ENCODE data around the gene TRAPPC6A. TPM values are rescaled to one million over a fixed set of nuclear protein-coding genes. Genes with fewer than 3 reads are reported as not detected.

Gene TRAPPC6A
- total and polyA plus RNA-seq, 2 of the 4 experiments (the other 2 are of a cell fraction): 4.1 to 13.4 TPM

GRCh38 chr19:45186509-45187334, 8.7 kb upstream of the TRAPPC6A start (continued):
- TF ChIP-seq USF2 (IDR thresholded peaks at IDR 0.05; ENCODE audit: low read depth, low read length) (no peak), NFE2L2 (IDR thresholded peaks at IDR 0.05; ENCODE audit: low read depth, low read length) (no peak)

GRCh38 chr19:45184115-45184514, 6.1 kb upstream of the TRAPPC6A start:
- H2BK5ac ChIP-seq (ENCODE audit: low read depth, low read length, poor library complexity, severe bottlenecking): no peak overlapping the region
- H3K56ac ChIP-seq (ENCODE audit: extremely low read depth, insufficient read depth, low read length): no peak overlapping the region
- no TSS peak for BruUV-seq (replicated peaks)
- no peak overlapping the region for H3K9ac ChIP-seq (ENCODE audit: low read depth, low read length)
- CTCF ChIA-PET: interaction anchor here (0.6 kb wide), 1 partner anchor 104 kb away, joined by 3 read pairs; no protein-coding TSS in a partner anchor
- in situ Hi-C loops (cut with MboI; ENCODE audit: low sequenced_read_pairs) (no loop called here), intact Hi-C loops (cut with micrococcal nuclease) (no loop called here), dilution Hi-C loops (cut with HindIII; ENCODE audit: low sequenced_read_pairs, unreplicated experiment) (no loop called here)
- no peak overlapping the region for H3K4ac ChIP-seq (ENCODE audit: low read depth, low read length)
- H3K14ac ChIP-seq (replicated peaks; ENCODE audit: low read depth, low read length): no peak overlapping the region
- H3K23ac ChIP-seq (ENCODE audit: low read depth, low read length): no peak overlapping the region
- ATAC-seq (ENCODE audit: low read depth) (no peak), DNase-seq (no peak)
- no peak overlapping the region for H4K8ac ChIP-seq (ENCODE audit: low read depth in 2 of 2, low read length in 2 of 2)
- H3K4me2 ChIP-seq (ENCODE audit: low read depth, low read length): no peak overlapping the region
- no peak overlapping the region for H2BK120ac ChIP-seq (ENCODE audit: low read depth, low read length)
- POLR2A ChIA-PET (ENCODE audit: unreplicated experiment): no interaction called here
- H3K9me1 ChIP-seq (ENCODE audit: insufficient read depth, low read length): 0 out of 2 replicates have a peak, but pooled peaks cover 5% of the 10 kb centered on the region
- H2AK9ac ChIP-seq (replicated peaks; ENCODE audit: low read depth, low read length, poor library complexity): no peak overlapping the region
- TF ChIP-seq ELK1 (IDR thresholded peaks at IDR 0.05; ENCODE audit: borderline replicate concordance, low read depth, low read length): no peak
- no peak for TF ChIP-seq RCOR1 (IDR thresholded peaks at IDR 0.05; ENCODE audit: insufficient replicate concordance, low read length)
- TF ChIP-seq NFE2L2 (IDR thresholded peaks at IDR 0.05; ENCODE audit: low read depth, low read length): no peak
- TF ChIP-seq MXI1 (IDR thresholded peaks at IDR 0.05; ENCODE audit: borderline replicate concordance, low read depth, low read length): no peak
- TF ChIP-seq CEBPB (IDR thresholded peaks at IDR 0.05; ENCODE audit: low read depth, low read length): no peak
- no peak for TF ChIP-seq BHLHE40 (IDR thresholded peaks at IDR 0.05; ENCODE audit: low read depth, low read length)
- no peak for TF ChIP-seq CHD1 (IDR thresholded peaks at IDR 0.05; ENCODE audit: low read depth, low read length)
- TF ChIP-seq MAZ (IDR thresholded peaks at IDR 0.05; ENCODE audit: borderline replicate concordance, low read depth, low read length): no peak
- TF ChIP-seq RFX5 (IDR thresholded peaks at IDR 0.05; ENCODE audit: low read depth, low read length): no peak
- no peak overlapping the region for H2BK15ac ChIP-seq (ENCODE audit: low read depth, low read length)
- H2BK20ac ChIP-seq (ENCODE audit: low read depth, low read length): no peak overlapping the region
- H3K36me3 ChIP-seq (ENCODE audit: control insufficient read depth, insufficient read depth, low read length): peaks cover 4% of the 10 kb centered on the region; the same call in 1 of the 2 replicates
- H2AFZ ChIP-seq (replicated peaks; ENCODE audit: low read length, poor library complexity): no peak overlapping the region
- H3K79me1 ChIP-seq (ENCODE audit: low read depth in 1 of 2, low read length in 2 of 2): peaks cover 11 to 32% of the 10 kb centered on the region in 2 experiments
- H3K27ac ChIP-seq (ENCODE audit: insufficient read depth, low read length): no peak overlapping the region
- no peaks in the 10 kb centered on the region for H3K27me3 ChIP-seq (ENCODE audit: control insufficient read depth, insufficient read depth, low read length)
- no peaks in the 10 kb centered on the region for H3K9me3 ChIP-seq (ENCODE audit: control insufficient read depth, insufficient read depth, low read length)
- H3K4me3 ChIP-seq (ENCODE audit: insufficient read depth, low read depth, low read length): no peak overlapping the region
- no peak overlapping the region for H4K5ac ChIP-seq (ENCODE audit: low read depth, low read length)
- H3K4me1 ChIP-seq (ENCODE audit: control insufficient read depth, insufficient read depth, low read length): peaks cover 4% of the 10 kb centered on the region; the same call in 1 of the 2 replicates
- no peak overlapping the region for H4K91ac ChIP-seq (ENCODE audit: insufficient read depth, low read depth, low read length)
- WGBS, 2 experiments (ENCODE audit: extremely low coverage in 2 of 2, insufficient read length in 1 of 2): 100% methylated on average over 2 of the region's 5 CpGs; no CpG with 5 or more reads in 1 of the 2 experiments
- peaks cover 16% of the 10 kb centered on the region; the same call in 1 of the 2 replicates for H4K20me1 ChIP-seq (ENCODE audit: insufficient read depth, low read length)
- H2AK5ac ChIP-seq (ENCODE audit: low read depth, low read length): no peak overlapping the region
- no peak overlapping the region for H3K18ac ChIP-seq (ENCODE audit: low read depth, low read length)

All from IMR-90 (cell line).